Liver (tissue), 9 donors: ENCODE measurements around the gene CLPTM1. TPM values are rescaled to one million over a fixed set of nuclear protein-coding genes. Genes with fewer than 3 reads are reported as not detected.

Source experiments
- DNase-seq: peaks from one replicate; pipeline ENCODE4 v3.0.0-alpha.2; 2017; ENCODE audit warnings: low spot score
- H3K27ac ChIP-seq, 2 donors: one replicate each; pipeline ENCODE4 v1.7.0; 2013; ENCODE audit warnings: inconsistent platforms in 2 of 2, low read length in 2 of 2, control low read depth in 1 of 2, low read depth in 1 of 2, mild to moderate bottlenecking in 1 of 2
- H3K27me3 ChIP-seq, 4 donors: one replicate each; pipeline versions ENCODE4 v1.6.1 to v1.7.0; 2013; ENCODE audit warnings: low read length in 3 of 4, inconsistent platforms in 1 of 4, mild to moderate bottlenecking in 1 of 4, moderate library complexity in 1 of 4; ENCODE audit not compliant: control insufficient read depth in 4 of 4, insufficient read depth in 4 of 4
- H3K36me3 ChIP-seq, 4 donors: one replicate each; pipeline versions ENCODE4 v1.6.1 to v1.7.0; 2013; ENCODE audit warnings: low read length in 3 of 4, mild to moderate bottlenecking in 3 of 4, low read depth in 1 of 4, moderate library complexity in 1 of 4; ENCODE audit not compliant: control insufficient read depth in 4 of 4, insufficient read depth in 3 of 4
- H3K4me1 ChIP-seq, 4 donors: one replicate each; pipeline versions ENCODE4 v1.6.1 to v1.7.0; 2013; ENCODE audit warnings: low read length in 3 of 4, mild to moderate bottlenecking in 3 of 4, moderate library complexity in 1 of 4; ENCODE audit not compliant: control insufficient read depth in 4 of 4, insufficient read depth in 4 of 4
- H3K4me3 ChIP-seq, 3 donors: one replicate each; pipeline versions ENCODE4 v1.6.1 to v1.7.0; 2013; ENCODE audit warnings: low read length in 3 of 3, control low read depth in 1 of 3, low read depth in 1 of 3, mild to moderate bottlenecking in 1 of 3
- H3K9ac ChIP-seq, 2 donors: one replicate each; pipeline ENCODE4 v1.7.0; 2013; ENCODE audit warnings: low read length in 2 of 2, mild to moderate bottlenecking in 2 of 2, moderate library complexity in 2 of 2, control low read depth in 1 of 2, low read depth in 1 of 2
- H3K9me3 ChIP-seq, 4 donors: one replicate each; pipeline versions ENCODE4 v1.6.1 to v1.7.0; 2013; ENCODE audit warnings: low read length in 3 of 4; ENCODE audit not compliant: control insufficient read depth in 4 of 4
- EGR1 ChIP-seq, 2 donors: IDR thresholded peaks; 2 replicates each; pipeline ENCODE4 v1.6.1; 2016 to 2018; ENCODE audit warnings: antibody characterized with exemption in 2 of 2, low read depth in 2 of 2
- FOXA1 ChIP-seq: IDR thresholded peaks from 2 replicates; pipeline ENCODE4 v1.6.1; 2016; ENCODE audit warnings: antibody characterized with exemption
- FOXA2 ChIP-seq: IDR thresholded peaks from 2 replicates; pipeline ENCODE4 v1.6.1; 2016; ENCODE audit warnings: antibody characterized with exemption
- GABPA ChIP-seq, 2 donors: IDR thresholded peaks in 1 of 2; conservative IDR thresholded peaks in 1 of 2; 2 replicates each; pipeline ENCODE4 v1.6.1; 2016; ENCODE audit warnings: antibody characterized with exemption in 2 of 2, mild to moderate bottlenecking in 1 of 2, moderate library complexity in 1 of 2
- HNF4A ChIP-seq, 2 donors: conservative IDR thresholded peaks; 2 replicates each; pipeline ENCODE4 v1.6.1; 2016; ENCODE audit warnings: antibody characterized with exemption in 2 of 2, mild to moderate bottlenecking in 2 of 2
- HNF4G ChIP-seq: IDR thresholded peaks from 2 replicates; pipeline ENCODE4 v1.6.1; 2016; ENCODE audit warnings: antibody characterized with exemption
- JUND ChIP-seq, 2 donors: IDR thresholded peaks; 2 replicates each; pipeline ENCODE4 v1.6.1; 2016; ENCODE audit warnings: antibody characterized with exemption in 2 of 2
- NR2F2 ChIP-seq: IDR thresholded peaks from 2 replicates; pipeline ENCODE4 v1.6.1; 2016; ENCODE audit warnings: antibody characterized with exemption
- RAD21 ChIP-seq, 2 donors: IDR thresholded peaks; 2 replicates each; pipeline ENCODE4 v1.6.1; 2016; ENCODE audit warnings: antibody characterized with exemption in 2 of 2, mild to moderate bottlenecking in 2 of 2
- RXRA ChIP-seq, 2 donors: IDR thresholded peaks; 2 replicates each; pipeline ENCODE4 v1.6.1; 2017 to 2018; ENCODE audit warnings: antibody characterized with exemption in 2 of 2, mild to moderate bottlenecking in 1 of 2
- SP1 ChIP-seq: IDR thresholded peaks from 2 replicates; pipeline ENCODE4 v1.6.1; 2018; ENCODE audit warnings: antibody characterized with exemption, mild to moderate bottlenecking
- TAF1 ChIP-seq: conservative IDR thresholded peaks from 2 replicates; pipeline ENCODE4 v1.6.1; 2016; ENCODE audit warnings: antibody characterized with exemption, mild to moderate bottlenecking
- YY1 ChIP-seq: IDR thresholded peaks from 2 replicates; pipeline ENCODE4 v1.6.1; 2016; ENCODE audit warnings: antibody characterized with exemption, mild to moderate bottlenecking
- ZBTB33 ChIP-seq: IDR thresholded peaks from 2 replicates; pipeline ENCODE4 v1.6.1; 2016; ENCODE audit warnings: antibody characterized with exemption
- WGBS: extraction: QIAGEN DNeasy Blood & Tissue Kit; methylation state at CpG from one replicate; pipeline ENCODE4 v1.1.7; 2013; 5-methylcytosine and 5-hydroxymethylcytosine counted together
- polyA plus RNA-seq, 2 donors: library from polyadenylated mRNA; stranded (reverse) in 1 of 2; unstranded in 1 of 2; fragments of 200-250 nt in 1 of 2; fragments of >200 nt in 1 of 2; fragmentation: Nextera tagmentation in 1 of 2; extraction: Ambion mirVana in 1 of 2; gene quantifications; one replicate each; pipeline versions ENCODE4 v1.2.1 to v1.2.3, GENCODE V29; 2013 to 2015
- total RNA-seq, 2 donors: library from RNA; depleted of rRNA; stranded (reverse); fragments of >200 nt; gene quantifications; one replicate each; pipeline ENCODE4 v1.2.3, GENCODE V29; 2014
- TF ChIP-seq, protein P1 (sequence below): IDR thresholded peaks from 2 replicates; pipeline ENCODE4 v1.6.1; 2016; ENCODE audit warnings: antibody characterized with exemption
- TF ChIP-seq, protein P2 (sequence below): IDR thresholded peaks from 2 replicates; pipeline ENCODE4 v1.6.1; 2016; ENCODE audit warnings: antibody characterized with exemption
- TF ChIP-seq, protein P3 (sequence below): fragments of 150-350 bp; IDR thresholded peaks from 2 replicates; pipeline ENCODE4 v1.5.1; 2017; ENCODE audit warnings: improper control_type of control experiment, low read depth, low read length; ENCODE audit not compliant: missing input control
- TF ChIP-seq, protein P4 (sequence below): IDR thresholded peaks from 2 replicates; pipeline ENCODE4 v1.6.1; 2016; ENCODE audit warnings: antibody characterized with exemption, mild to moderate bottlenecking
- donor health status: healthy.
- donor health status: healthy.
- donor health status: healthy.
- donor health status: healthy.
- donor health status: healthy.

The CLPTM1 gene
- total and polyA plus RNA-seq, 4 donors, result 35.8 to 94.5 (median 51.5) TPM

DNA sequence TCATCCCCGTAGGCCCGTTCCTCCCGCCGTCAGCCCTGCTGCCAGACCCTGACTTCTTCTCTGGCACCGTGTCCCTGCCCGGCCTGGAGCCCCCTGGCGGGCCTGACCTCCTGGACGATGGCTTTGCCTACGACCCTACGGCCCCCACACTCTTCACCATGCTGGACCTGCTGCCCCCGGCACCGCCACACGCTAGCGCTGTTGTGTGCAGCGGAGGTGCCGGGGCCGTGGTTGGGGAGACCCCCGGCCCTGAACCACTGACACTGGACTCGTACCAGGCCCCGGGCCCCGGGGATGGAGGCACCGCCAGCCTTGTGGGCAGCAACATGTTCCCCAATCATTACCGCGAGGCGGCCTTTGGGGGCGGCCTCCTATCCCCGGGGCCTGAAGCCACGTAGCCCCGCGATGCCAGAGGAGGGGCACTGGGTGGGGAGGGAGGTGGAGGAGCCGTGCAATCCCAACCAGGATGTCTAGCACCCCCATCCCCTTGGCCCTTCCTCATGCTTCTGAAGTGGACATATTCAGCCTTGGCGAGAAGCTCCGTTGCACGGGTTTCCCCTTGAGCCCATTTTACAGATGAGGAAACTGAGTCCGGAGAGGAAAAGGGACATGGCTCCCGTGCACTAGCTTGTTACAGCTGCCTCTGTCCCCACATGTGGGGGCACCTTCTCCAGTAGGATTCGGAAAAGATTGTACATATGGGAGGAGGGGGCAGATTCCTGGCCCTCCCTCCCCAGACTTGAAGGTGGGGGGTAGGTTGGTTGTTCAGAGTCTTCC is 82.4 kb downstream of the CLPTM1 start:
- WGBS, result 96% methylated on average over 37 of the region's 37 CpGs
- peaks cover 3 to 30% (median 24%) of the 10 kb centered on the region in 4 donors for H3K4me1 ChIP-seq
- H3K9ac ChIP-seq, result no peak overlapping the region
- TF ChIP-seq FOXA2 (no peak), RXRA (IDR thresholded peaks at IDR 0.05) (no peak), RAD21 (IDR thresholded peaks at IDR 0.05) (no peak), TAF1 (no peak), JUND (IDR thresholded peaks at IDR 0.05) (no peak), EGR1 (IDR thresholded peaks at IDR 0.05; ENCODE audit: low read depth in 2 of 2) (no peak), SP1 (no peak)
- TF ChIP-seq, protein P1, sequence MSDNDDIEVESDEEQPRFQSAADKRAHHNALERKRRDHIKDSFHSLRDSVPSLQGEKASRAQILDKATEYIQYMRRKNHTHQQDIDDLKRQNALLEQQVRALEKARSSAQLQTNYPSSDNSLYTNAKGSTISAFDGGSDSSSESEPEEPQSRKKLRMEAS, result no peak
- TF ChIP-seq, protein P2, sequence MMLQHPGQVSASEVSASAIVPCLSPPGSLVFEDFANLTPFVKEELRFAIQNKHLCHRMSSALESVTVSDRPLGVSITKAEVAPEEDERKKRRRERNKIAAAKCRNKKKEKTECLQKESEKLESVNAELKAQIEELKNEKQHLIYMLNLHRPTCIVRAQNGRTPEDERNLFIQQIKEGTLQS, result no peak
- H3K9me3 ChIP-seq, result no peaks in the 10 kb centered on the region
- peaks cover 3 to 26% (median 18%) of the 10 kb centered on the region in 4 donors for H3K36me3 ChIP-seq
- DNase-seq, result no peak
- no peak overlapping the region for H3K27ac ChIP-seq
- H3K27me3 ChIP-seq, result no peaks in the 10 kb centered on the region
- no peak overlapping the region for H3K4me3 ChIP-seq

DNA sequence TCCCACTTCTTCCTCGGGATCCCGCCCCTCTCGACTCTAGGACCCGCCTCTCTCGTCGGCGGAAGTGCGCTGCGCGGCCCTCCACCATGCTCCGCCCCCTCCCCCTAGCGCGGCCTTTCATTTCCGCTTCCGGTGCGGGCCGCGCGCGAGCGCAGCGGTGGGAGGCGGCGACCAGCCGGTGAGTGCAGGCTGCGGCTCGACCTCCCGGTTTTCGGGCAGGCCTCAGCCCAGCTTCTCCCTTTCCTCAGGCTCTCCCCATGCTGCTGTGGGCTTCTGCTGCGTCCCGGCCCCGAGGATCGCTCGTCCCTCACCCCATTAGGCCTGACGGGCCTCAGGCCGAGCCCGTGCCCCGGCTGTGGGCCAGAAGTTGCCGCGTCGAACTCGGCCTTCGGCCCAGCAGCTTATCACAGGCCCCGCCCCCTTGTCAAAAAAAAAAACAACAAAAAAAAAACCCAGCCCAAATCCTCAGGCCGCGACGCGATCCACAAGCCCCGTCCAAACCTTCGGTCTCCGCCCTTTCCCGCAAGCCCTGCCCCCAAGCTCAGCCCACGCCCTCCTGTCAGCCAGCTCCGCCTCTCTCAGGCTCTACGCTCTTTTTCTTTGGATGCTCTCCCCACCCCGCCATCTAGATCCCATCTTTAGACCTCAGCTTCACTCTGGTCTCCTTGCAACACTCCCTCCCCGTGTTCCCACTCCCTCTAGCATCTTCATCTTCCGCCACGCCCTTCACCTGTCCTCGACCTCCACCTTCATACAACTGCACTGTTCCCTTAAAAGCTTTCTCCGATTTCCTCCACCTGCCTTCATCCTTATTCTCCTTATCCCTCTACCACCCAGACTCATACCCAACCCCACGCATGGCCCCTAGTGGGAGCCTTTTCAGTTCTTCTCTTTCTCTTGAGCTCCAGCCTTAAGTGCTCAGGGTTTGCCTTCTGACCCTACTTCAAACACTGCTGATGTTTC is 84.0 kb downstream of the CLPTM1 start, which contains the start of gene CLASRP:
Gene CLASRP (plus strand): TSS at position 115 of the 963 bp plus-strand sequence. CDS start 1,168 bp downstream, outside the sequence.
- TF ChIP-seq, protein P3, sequence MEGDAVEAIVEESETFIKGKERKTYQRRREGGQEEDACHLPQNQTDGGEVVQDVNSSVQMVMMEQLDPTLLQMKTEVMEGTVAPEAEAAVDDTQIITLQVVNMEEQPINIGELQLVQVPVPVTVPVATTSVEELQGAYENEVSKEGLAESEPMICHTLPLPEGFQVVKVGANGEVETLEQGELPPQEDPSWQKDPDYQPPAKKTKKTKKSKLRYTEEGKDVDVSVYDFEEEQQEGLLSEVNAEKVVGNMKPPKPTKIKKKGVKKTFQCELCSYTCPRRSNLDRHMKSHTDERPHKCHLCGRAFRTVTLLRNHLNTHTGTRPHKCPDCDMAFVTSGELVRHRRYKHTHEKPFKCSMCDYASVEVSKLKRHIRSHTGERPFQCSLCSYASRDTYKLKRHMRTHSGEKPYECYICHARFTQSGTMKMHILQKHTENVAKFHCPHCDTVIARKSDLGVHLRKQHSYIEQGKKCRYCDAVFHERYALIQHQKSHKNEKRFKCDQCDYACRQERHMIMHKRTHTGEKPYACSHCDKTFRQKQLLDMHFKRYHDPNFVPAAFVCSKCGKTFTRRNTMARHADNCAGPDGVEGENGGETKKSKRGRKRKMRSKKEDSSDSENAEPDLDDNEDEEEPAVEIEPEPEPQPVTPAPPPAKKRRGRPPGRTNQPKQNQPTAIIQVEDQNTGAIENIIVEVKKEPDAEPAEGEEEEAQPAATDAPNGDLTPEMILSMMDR, result no peak
- TF ChIP-seq EGR1 (IDR thresholded peaks at IDR 0.05; ENCODE audit: low read depth in 2 of 2) (no peak), GABPA (IDR thresholded peaks at IDR 0.05 in 1 of 2, conservative IDR thresholded peaks at IDR 0.05 in 1 of 2) (peak; percentile 92 to 97), JUND (IDR thresholded peaks at IDR 0.05) (no peak), FOXA1 (no peak), YY1 (peak; percentile 54), NR2F2 (no peak), HNF4G (no peak), TAF1 (no peak), RXRA (IDR thresholded peaks at IDR 0.05) (peak; percentile 30 to 37), HNF4A (conservative IDR thresholded peaks at IDR 0.05) (no peak), FOXA2 (no peak), RAD21 (IDR thresholded peaks at IDR 0.05) (peak; percentile 16 to 26), SP1 (peak; percentile 65), ZBTB33 (peak; percentile 24)
- TF ChIP-seq, protein P4, sequence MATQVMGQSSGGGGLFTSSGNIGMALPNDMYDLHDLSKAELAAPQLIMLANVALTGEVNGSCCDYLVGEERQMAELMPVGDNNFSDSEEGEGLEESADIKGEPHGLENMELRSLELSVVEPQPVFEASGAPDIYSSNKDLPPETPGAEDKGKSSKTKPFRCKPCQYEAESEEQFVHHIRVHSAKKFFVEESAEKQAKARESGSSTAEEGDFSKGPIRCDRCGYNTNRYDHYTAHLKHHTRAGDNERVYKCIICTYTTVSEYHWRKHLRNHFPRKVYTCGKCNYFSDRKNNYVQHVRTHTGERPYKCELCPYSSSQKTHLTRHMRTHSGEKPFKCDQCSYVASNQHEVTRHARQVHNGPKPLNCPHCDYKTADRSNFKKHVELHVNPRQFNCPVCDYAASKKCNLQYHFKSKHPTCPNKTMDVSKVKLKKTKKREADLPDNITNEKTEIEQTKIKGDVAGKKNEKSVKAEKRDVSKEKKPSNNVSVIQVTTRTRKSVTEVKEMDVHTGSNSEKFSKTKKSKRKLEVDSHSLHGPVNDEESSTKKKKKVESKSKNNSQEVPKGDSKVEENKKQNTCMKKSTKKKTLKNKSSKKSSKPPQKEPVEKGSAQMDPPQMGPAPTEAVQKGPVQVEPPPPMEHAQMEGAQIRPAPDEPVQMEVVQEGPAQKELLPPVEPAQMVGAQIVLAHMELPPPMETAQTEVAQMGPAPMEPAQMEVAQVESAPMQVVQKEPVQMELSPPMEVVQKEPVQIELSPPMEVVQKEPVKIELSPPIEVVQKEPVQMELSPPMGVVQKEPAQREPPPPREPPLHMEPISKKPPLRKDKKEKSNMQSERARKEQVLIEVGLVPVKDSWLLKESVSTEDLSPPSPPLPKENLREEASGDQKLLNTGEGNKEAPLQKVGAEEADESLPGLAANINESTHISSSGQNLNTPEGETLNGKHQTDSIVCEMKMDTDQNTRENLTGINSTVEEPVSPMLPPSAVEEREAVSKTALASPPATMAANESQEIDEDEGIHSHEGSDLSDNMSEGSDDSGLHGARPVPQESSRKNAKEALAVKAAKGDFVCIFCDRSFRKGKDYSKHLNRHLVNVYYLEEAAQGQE, result peak; percentile 47
- TF ChIP-seq, protein P1, result peak; percentile 21
- TF ChIP-seq, protein P2, result no peak
- H3K9me3 ChIP-seq, result no peaks in the 10 kb centered on the region
- no peaks in the 10 kb centered on the region for H3K27me3 ChIP-seq
- 3% methylated on average over 62 of the region's 62 CpGs for WGBS
- peak; percentile 90 for DNase-seq
- peak within 1 kb of the TSS; percentile 82 to 96 (median 90) for H3K4me3 ChIP-seq
- H3K27ac ChIP-seq, result peak within 1 kb of the TSS; percentile 97 to 99
- peaks cover 2 to 26% (median 18%) of the 10 kb centered on the region in 4 donors for H3K36me3 ChIP-seq
- peak within 1 kb of the TSS; percentile 73 to 98 for H3K9ac ChIP-seq
- peaks cover 3 to 37% (median 32%) of the 10 kb centered on the region in 4 donors for H3K4me1 ChIP-seq
